T-helper 1 cell treated with Interleukin-12 subunit alpha and Interleukin-12 subunit beta and Interleukin-4 antibody, amounts not matched to agents 30 μg/mL and 1 μg/mL, for 36 hours (primary cell): ENCODE data around the gene PPP1R1A.

ENCODE experiments used
- H3K27ac Mint-ChIP-seq: one replicate; pipeline ENCODE4 v1.8.0; 2021; ENCODE audit warnings: mild to moderate bottlenecking, mixed read lengths
- H3K27me3 Mint-ChIP-seq: one replicate; pipeline ENCODE4 v1.8.0; 2021; ENCODE audit warnings: low read depth, mixed read lengths
- H3K36me3 Mint-ChIP-seq: one replicate; pipeline ENCODE4 v1.8.0; 2021; ENCODE audit warnings: low read depth, mixed read lengths
- H3K4me1 Mint-ChIP-seq: one replicate; pipeline ENCODE4 v1.8.0; 2021; ENCODE audit warnings: low read depth, mixed read lengths
- H3K4me3 Mint-ChIP-seq: one replicate; pipeline ENCODE4 v1.8.0; 2021; ENCODE audit warnings: mild to moderate bottlenecking, moderate library complexity, mixed read lengths
- H3K9me3 Mint-ChIP-seq: one replicate; pipeline ENCODE4 v1.8.0; 2021; ENCODE audit warnings: mixed read lengths

Gene PPP1R1A

GRCh38 chr12:54611715-54612149 lies 23.3 kb upstream of the PPP1R1A start:
- Mint-ChIP-seq H3K9me3 (no peaks in the 10 kb centered on the region), H3K4me3 (no peak overlapping the region), H3K36me3 (no peaks in the 10 kb centered on the region), H3K27ac (no peak overlapping the region), H3K27me3 (peaks cover 21% of the 10 kb centered on the region), H3K4me1 (no peaks in the 10 kb centered on the region)

DNA sequence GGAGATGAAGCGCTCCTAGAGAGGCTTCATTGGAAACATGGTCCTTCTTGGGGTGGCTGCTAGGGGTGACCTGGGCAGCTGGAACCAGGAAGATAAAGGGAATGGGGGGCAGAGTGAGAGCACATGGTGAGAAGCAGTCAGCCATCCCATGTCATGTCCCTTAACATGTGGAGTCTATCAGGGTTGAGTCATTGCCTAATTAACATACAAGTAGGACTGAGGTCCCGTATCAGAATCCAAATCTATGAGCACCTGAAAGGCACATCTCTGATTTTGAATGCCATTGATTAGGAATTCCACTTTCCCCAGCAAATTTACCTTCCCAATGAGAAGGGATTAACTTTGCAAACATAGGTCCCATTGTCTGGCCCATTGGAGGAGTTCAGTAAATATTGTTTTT lies 20.3 kb upstream of the PPP1R1A start:
- H3K4me1 Mint-ChIP-seq, result no peaks in the 10 kb centered on the region
- no peaks in the 10 kb centered on the region for H3K36me3 Mint-ChIP-seq
- no peak overlapping the region for H3K27ac Mint-ChIP-seq
- H3K9me3 Mint-ChIP-seq, result no peaks in the 10 kb centered on the region
- no peak overlapping the region for H3K4me3 Mint-ChIP-seq
- H3K27me3 Mint-ChIP-seq, result peaks cover 12% of the 10 kb centered on the region

DNA sequence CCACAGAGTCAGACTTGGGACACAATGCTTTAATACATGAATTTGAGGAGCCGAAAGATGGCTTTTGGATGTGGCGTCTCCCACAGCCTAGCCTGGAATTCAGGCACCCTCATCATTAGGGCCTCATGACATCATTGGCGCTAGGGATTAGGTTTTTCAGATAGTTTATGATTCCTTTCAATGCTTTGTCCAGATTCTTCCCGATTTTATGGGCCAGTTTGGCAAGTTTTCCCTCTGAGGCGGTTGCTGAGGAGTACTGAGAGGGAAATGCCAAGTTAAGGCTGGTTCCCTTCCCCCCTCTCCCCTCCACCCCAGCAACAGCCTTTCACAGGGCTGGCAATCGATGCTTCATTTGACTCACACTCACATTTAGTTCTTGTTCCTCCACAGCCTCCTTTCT lies 19.7 kb upstream of the PPP1R1A start:
- no peak overlapping the region for H3K4me3 Mint-ChIP-seq
- H3K4me1 Mint-ChIP-seq, result peaks cover 2% of the 10 kb centered on the region
- no peak overlapping the region for H3K27ac Mint-ChIP-seq
- peaks cover 12% of the 10 kb centered on the region for H3K27me3 Mint-ChIP-seq
- no peaks in the 10 kb centered on the region for H3K9me3 Mint-ChIP-seq
- no peaks in the 10 kb centered on the region for H3K36me3 Mint-ChIP-seq

GRCh38 chr12:54606556-54606955 lies 18.1 kb upstream of the PPP1R1A start:
- Mint-ChIP-seq H3K27ac (no peak overlapping the region), H3K4me1 (peaks cover 5% of the 10 kb centered on the region), H3K27me3 (peaks cover 12% of the 10 kb centered on the region), H3K9me3 (no peaks in the 10 kb centered on the region), H3K4me3 (no peak overlapping the region), H3K36me3 (no peaks in the 10 kb centered on the region)

- Mint-ChIP-seq H3K4me1 (peaks cover 5% of the 10 kb centered on the region), H3K27me3 (peaks cover 18% of the 10 kb centered on the region), H3K9me3 (no peaks in the 10 kb centered on the region), H3K4me3 (no peak overlapping the region), H3K36me3 (no peaks in the 10 kb centered on the region), H3K27ac (no peak overlapping the region)
These were observed 16.9 kb upstream of the PPP1R1A start for GRCh38 chr12:54605138-54605970.

DNA sequence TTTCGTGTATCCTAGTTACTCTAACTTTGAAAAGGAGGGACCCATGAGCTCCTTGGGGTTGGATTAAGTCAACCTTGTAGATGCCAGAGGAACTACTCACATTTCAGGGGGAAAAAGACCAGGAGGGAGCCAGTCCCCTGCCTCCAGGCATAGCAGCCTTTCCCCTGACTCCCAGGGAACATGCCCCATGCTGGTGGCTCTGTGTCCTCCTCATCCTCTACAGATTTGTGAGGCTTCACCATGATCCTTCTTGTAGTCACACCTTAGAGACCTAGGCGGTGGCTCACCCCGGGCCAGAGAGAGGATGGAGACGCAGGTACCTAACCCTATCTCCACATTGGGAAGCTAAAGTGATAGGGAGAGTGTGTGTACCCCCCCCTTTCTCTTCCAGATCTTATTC lies 16.0 kb upstream of the PPP1R1A start:
- H3K4me3 Mint-ChIP-seq, result no peak overlapping the region
- H3K9me3 Mint-ChIP-seq, result no peaks in the 10 kb centered on the region
- H3K27me3 Mint-ChIP-seq, result peaks cover 24% of the 10 kb centered on the region
- no peak overlapping the region for H3K27ac Mint-ChIP-seq
- H3K4me1 Mint-ChIP-seq, result peaks cover 5% of the 10 kb centered on the region
- no peaks in the 10 kb centered on the region for H3K36me3 Mint-ChIP-seq

DNA sequence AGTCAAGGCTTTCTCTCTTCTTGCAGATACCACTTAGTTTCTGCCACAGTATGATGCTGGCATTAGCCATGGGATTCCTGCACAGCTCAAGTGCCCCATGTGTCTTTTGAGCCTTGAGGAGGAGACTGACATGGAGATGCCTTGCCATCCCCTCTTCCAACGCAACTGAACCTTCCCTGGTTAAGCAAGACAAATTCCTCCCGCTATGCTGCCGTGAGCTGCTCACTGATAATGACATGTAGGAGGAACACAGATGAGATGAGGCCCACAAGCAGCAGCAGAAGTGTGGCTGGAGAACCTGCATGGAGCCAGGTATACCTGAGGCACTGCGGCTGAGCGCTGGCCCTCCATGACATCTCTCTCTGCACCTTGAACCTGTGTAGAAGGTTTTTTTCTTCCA lies 15.4 kb upstream of the PPP1R1A start:
- Mint-ChIP-seq H3K27ac (no peak overlapping the region), H3K36me3 (no peaks in the 10 kb centered on the region), H3K27me3 (peaks cover 30% of the 10 kb centered on the region), H3K4me3 (no peak overlapping the region), H3K4me1 (peaks cover 5% of the 10 kb centered on the region), H3K9me3 (no peaks in the 10 kb centered on the region)

DNA sequence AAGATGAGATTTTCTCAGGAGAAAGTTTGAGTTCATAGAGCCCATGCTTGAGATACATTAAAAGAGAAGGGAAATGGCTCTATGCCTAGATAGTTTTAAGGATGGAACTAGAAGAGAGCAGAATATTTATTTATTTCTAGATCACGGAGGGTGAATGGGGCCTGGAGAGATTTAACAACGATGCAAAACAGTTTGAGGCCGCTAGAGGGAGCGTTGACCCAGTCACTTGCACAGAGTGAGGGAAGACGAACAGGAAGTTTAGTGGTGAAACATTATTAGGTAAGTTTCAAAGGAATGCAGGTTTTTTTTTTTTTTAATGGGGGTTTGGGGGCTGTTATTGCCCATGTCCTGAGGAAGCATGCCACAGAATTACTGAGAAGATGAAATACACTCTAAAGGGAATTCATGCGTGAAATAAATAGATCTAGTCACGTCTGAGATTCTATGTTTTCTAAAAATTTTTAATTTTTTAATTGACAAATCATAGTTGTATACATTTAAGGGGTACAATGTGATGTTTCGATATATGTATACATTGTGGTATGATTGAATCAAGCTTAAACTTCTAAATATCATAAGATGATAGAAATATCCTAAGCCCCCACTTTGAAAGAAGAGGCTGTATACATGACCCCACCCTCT lies 14.8 kb upstream of the PPP1R1A start:
- no peaks in the 10 kb centered on the region for H3K9me3 Mint-ChIP-seq
- no peaks in the 10 kb centered on the region for H3K36me3 Mint-ChIP-seq
- H3K27ac Mint-ChIP-seq, result no peak overlapping the region

DNA sequence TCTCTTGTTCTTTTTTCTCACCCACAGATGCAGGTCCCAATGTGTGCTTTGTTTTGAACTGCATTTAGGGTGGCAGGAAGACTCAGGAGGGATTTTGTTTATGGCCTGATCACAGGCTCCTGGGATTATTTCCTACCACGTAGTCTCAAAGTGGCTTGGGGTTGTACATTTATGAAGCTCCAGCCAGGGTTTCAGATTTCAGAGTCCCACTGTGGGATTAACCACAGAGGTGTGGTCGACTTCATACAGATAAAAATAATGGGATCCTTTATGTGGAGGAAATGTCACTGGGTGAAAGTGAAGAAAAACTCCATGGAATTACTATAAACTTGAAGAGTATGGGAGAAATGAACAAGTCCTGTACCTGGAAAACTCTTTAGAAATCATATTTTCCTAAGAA lies 14.2 kb upstream of the PPP1R1A start:
- H3K36me3 Mint-ChIP-seq, result no peaks in the 10 kb centered on the region

More for the DNA sequence above, 14.8 kb upstream of the PPP1R1A start:
- peaks cover 29% of the 10 kb centered on the region for H3K27me3 Mint-ChIP-seq
- no peak overlapping the region for H3K4me3 Mint-ChIP-seq
- peaks cover 5% of the 10 kb centered on the region for H3K4me1 Mint-ChIP-seq

DNA sequence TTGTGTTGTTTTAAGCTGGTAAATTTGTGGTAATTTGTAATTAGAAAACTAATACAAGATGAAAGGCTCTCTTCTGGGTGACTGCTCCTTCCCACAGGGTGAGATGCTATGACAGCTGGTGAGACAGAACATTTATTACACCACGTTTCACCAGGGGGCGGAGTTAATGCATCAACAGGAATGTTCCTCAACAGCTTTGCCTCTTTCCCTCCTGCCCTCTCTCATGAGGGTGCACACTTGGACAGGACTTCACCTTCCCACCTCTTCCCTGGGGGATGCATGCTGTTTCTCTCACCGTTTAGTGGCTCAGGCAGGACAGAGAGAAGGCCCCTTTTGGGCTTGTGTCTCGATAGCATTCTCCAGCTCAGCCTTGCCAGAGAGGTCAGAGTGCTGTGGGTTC lies 13.4 kb upstream of the PPP1R1A start:
- H3K4me3 Mint-ChIP-seq, result no peak overlapping the region
- H3K9me3 Mint-ChIP-seq, result no peaks in the 10 kb centered on the region
- H3K4me1 Mint-ChIP-seq, result peaks cover 5% of the 10 kb centered on the region
- H3K27ac Mint-ChIP-seq, result no peak overlapping the region
- peaks cover 21% of the 10 kb centered on the region for H3K27me3 Mint-ChIP-seq
- H3K36me3 Mint-ChIP-seq, result no peaks in the 10 kb centered on the region

More for the DNA sequence above, 14.2 kb upstream of the PPP1R1A start:
- Mint-ChIP-seq H3K4me3 (no peak overlapping the region), H3K27ac (no peak overlapping the region), H3K27me3 (peaks cover 27% of the 10 kb centered on the region), H3K4me1 (peaks cover 5% of the 10 kb centered on the region), H3K9me3 (no peaks in the 10 kb centered on the region)

- Mint-ChIP-seq H3K36me3 (no peaks in the 10 kb centered on the region), H3K27ac (no peak overlapping the region), H3K9me3 (no peaks in the 10 kb centered on the region), H3K4me1 (peaks cover 7% of the 10 kb centered on the region), H3K27me3 (peaks cover 28% of the 10 kb centered on the region), H3K4me3 (no peak overlapping the region)
These were observed 10.5 kb upstream of the PPP1R1A start for GRCh38 chr12:54598970-54599369.

- H3K27me3 Mint-ChIP-seq, result peaks cover 32% of the 10 kb centered on the region
- H3K4me1 Mint-ChIP-seq, result peaks cover 2% of the 10 kb centered on the region
These were observed 8.1 kb upstream of the PPP1R1A start for GRCh38 chr12:54596526-54596946.

GRCh38 chr12:54595471-54595870 lies 7.0 kb upstream of the PPP1R1A start:
- no peaks in the 10 kb centered on the region for H3K9me3 Mint-ChIP-seq
- peaks cover 35% of the 10 kb centered on the region for H3K27me3 Mint-ChIP-seq
- no peaks in the 10 kb centered on the region for H3K36me3 Mint-ChIP-seq
- H3K4me1 Mint-ChIP-seq, result peaks cover 2% of the 10 kb centered on the region
- no peak overlapping the region for H3K4me3 Mint-ChIP-seq
- H3K27ac Mint-ChIP-seq, result no peak overlapping the region

More at GRCh38 chr12:54596526-54596946, 8.1 kb upstream of the PPP1R1A start:
- no peaks in the 10 kb centered on the region for H3K36me3 Mint-ChIP-seq
- H3K27ac Mint-ChIP-seq, result no peak overlapping the region
- no peaks in the 10 kb centered on the region for H3K9me3 Mint-ChIP-seq
- H3K4me3 Mint-ChIP-seq, result no peak overlapping the region

DNA sequence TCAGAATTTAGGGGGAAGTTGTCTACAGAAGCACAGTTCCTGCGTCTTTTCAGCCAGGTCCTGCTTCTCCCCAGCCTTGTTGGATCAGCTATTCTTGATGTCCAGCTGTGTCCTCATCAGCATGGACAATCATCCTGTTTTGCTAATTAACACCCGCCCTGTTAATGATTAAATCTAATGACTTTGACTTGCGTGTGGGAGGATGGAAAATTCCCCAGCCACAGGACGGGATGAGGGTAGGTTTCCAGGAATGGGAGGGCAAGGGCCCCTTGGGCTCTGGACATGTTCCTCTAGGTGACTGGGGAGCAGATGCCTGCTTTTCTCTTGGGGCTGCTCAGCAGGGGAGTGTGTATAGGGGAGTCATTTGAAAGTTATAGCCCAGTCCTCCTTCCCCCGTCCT lies 5.3 kb upstream of the PPP1R1A start:
- H3K9me3 Mint-ChIP-seq, result no peaks in the 10 kb centered on the region
- H3K4me3 Mint-ChIP-seq, result no peak overlapping the region
- peaks cover 4% of the 10 kb centered on the region for H3K4me1 Mint-ChIP-seq
- H3K36me3 Mint-ChIP-seq, result no peaks in the 10 kb centered on the region
- peaks cover 39% of the 10 kb centered on the region for H3K27me3 Mint-ChIP-seq
- H3K27ac Mint-ChIP-seq, result no peak overlapping the region

- Mint-ChIP-seq H3K4me1 (peaks cover 4% of the 10 kb centered on the region), H3K4me3 (no peak overlapping the region), H3K9me3 (no peaks in the 10 kb centered on the region), H3K27ac (no peak overlapping the region), H3K36me3 (no peaks in the 10 kb centered on the region), H3K27me3 (peaks cover 40% of the 10 kb centered on the region)
These were observed 4.7 kb upstream of the PPP1R1A start for GRCh38 chr12:54593135-54593534.
